Gastrocnemius medialis (tissue), 4 donors: ENCODE results near the gene CAMK2N2. TPM values are rescaled to one million over a fixed set of nuclear protein-coding genes. Genes with fewer than 3 reads are reported as not detected.

Experiments used
- ATAC-seq, 2 donors: fragments of 150-250 bp; one replicate each; pipeline ENCODE4 v1.9.1; 2016
- DNase-seq, 2 donors: peaks; one replicate each; pipeline ENCODE4 v3.0.0-alpha.2; 2019
- H3K27ac ChIP-seq, 4 donors: fragments of 200-600 bp; sonication (generic); 1 replicate in 1 of 4; 2 replicates in 3 of 4; pipeline ENCODE4 v1.5.1; 2016 to 2018; ENCODE audit warnings: mild to moderate bottlenecking in 2 of 4, moderate library complexity in 1 of 4
- H3K27me3 ChIP-seq, 3 donors: fragments of 200-600 bp; sonication (generic) in 2 of 3; 1 replicate in 1 of 3; 2 replicates in 2 of 3; pipeline versions ENCODE4 v1.5.1 to v1.6.0; 2016 to 2019; ENCODE audit warnings: mild to moderate bottlenecking in 1 of 3, moderate library complexity in 1 of 3
- H3K36me3 ChIP-seq, 2 donors: fragments of 200-600 bp; sonication (generic) in 1 of 2; one replicate each; pipeline ENCODE4 v1.5.1; 2017 to 2018
- H3K4me1 ChIP-seq, 2 donors: fragments of 200-600 bp; sonication (generic) in 1 of 2; one replicate each; pipeline ENCODE4 v1.5.1; 2016 to 2017; ENCODE audit warnings: mild to moderate bottlenecking in 2 of 2
- H3K4me3 ChIP-seq, 4 donors: fragments of 200-600 bp; sonication (generic) in 3 of 4; 1 replicate in 1 of 4; 2 replicates in 3 of 4; pipeline ENCODE4 v1.5.1; 2016 to 2019; ENCODE audit warnings: mild to moderate bottlenecking in 2 of 4
- H3K9me3 ChIP-seq, 3 donors: fragments of 200-600 bp; sonication (generic) in 2 of 3; 1 replicate in 1 of 3; 2 replicates in 2 of 3; pipeline ENCODE4 v1.5.1; 2016 to 2019
- POLR2A ChIP-seq, 2 donors: fragments of 450-650 bp; IDR thresholded peaks; one replicate each; pipeline ENCODE4 v1.6.1; 2017; ENCODE audit warnings: antibody characterized with exemption in 2 of 2, mild to moderate bottlenecking in 2 of 2, moderate library complexity in 2 of 2
- in situ Hi-C, 4 donors: fragments of 200-750 bp; cut with MboI; loops; one replicate each; pipeline versions ENCODE4 v1.15.0 to v1.8.0; 2017; ENCODE audit warnings: low sequenced_read_pairs in 4 of 4
- intact Hi-C: fragments of 100-400 bp; cut with DNase I; formaldehyde crosslinking; loops from one replicate; pipeline ENCODE4 v1.15.1; 2023; ENCODE audit warnings: low total_unique reads
- total RNA-seq, 4 donors: library from RNA; depleted of rRNA; stranded (reverse); fragments of >200 nt; gene quantifications; one replicate each; pipeline versions ENCODE4 v1.1.0 to v1.2.3, GENCODE V29; 2016
- TF ChIP-seq, protein P1 (sequence below), 5 experiments: fragments of 450-650 bp in 3 of 5; fragments of 200-600 bp in 2 of 5; sonication (generic) in 2 of 5; IDR thresholded peaks in 4 of 5; conservative IDR thresholded peaks in 1 of 5; 1 replicate in 4 of 5; 2 replicates in 1 of 5; pipeline ENCODE4 v1.5.1; 2016 to 2019; ENCODE audit warnings: antibody characterized with exemption in 5 of 5, mild to moderate bottlenecking in 3 of 5, moderate library complexity in 3 of 5

Gene CAMK2N2
- total RNA-seq, 4 donors from 2014 or later: not detected

DNA sequence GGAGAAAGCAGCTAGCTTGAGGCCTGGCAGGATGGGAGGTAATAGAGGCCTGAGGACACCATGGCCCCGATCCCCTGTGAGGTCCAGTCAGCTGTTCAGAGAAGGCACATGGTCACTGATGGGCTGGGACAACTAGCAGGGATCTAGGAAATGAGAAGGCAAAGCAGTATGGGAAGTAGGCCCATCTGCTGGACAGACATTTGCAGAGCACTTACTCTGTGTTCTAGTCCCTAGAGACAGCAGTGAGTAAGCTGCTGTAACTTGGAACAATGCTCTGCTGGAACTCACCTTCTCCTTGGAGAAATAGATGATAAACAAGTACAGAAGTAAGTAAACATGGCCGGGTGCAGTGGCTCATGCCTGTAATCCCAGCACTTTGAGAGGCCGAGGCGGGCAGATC is 21.6 kb upstream of the CAMK2N2 start:
- no peak for ATAC-seq

DNA sequence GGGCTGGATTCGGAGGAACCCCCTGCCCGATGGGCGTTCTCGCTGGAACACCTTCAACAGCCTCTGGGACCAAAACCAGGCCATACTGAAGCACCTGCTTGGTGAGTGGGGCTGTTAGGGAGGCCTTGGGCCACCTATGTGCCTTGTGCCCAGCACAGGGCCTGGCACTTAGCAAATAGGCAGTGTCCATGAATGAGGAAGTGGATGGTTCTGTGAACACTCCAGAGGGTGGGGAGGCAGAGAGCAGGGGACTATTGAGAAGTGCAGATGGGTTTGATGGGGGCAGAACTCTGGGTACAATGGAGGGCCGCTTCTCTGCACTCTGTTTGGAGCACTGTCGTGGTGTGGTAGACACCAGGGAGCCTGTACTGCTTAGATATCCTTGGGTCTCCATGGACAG is 16.0 kb upstream of the CAMK2N2 start:
- DNase-seq (no peak), ATAC-seq (no peak)
- intact Hi-C loops: no loop called here
- no peak overlapping the region for H3K4me3 ChIP-seq
- H3K4me1 ChIP-seq: no peaks in the 10 kb centered on the region
- in situ Hi-C loops: loop anchor here in 1 of 4 donors (25.0 kb wide), 1 partner anchor 390 kb away; the partner anchor contains the start of gene PARL
- TF ChIP-seq, protein P1, sequence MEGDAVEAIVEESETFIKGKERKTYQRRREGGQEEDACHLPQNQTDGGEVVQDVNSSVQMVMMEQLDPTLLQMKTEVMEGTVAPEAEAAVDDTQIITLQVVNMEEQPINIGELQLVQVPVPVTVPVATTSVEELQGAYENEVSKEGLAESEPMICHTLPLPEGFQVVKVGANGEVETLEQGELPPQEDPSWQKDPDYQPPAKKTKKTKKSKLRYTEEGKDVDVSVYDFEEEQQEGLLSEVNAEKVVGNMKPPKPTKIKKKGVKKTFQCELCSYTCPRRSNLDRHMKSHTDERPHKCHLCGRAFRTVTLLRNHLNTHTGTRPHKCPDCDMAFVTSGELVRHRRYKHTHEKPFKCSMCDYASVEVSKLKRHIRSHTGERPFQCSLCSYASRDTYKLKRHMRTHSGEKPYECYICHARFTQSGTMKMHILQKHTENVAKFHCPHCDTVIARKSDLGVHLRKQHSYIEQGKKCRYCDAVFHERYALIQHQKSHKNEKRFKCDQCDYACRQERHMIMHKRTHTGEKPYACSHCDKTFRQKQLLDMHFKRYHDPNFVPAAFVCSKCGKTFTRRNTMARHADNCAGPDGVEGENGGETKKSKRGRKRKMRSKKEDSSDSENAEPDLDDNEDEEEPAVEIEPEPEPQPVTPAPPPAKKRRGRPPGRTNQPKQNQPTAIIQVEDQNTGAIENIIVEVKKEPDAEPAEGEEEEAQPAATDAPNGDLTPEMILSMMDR (IDR thresholded peaks at IDR 0.05 in 4 of 5, conservative IDR thresholded peaks at IDR 0.05 in 1 of 5): no peak
- TF ChIP-seq POLR2A (IDR thresholded peaks at IDR 0.05): no peak
- H3K27ac ChIP-seq: no peak overlapping the region
- H3K9me3 ChIP-seq: no peaks in the 10 kb centered on the region
- peaks cover 20 to 28% (median 24%) of the 10 kb centered on the region in 3 donors for H3K27me3 ChIP-seq
- no peaks in the 10 kb centered on the region for H3K36me3 ChIP-seq

More for the DNA sequence above, 21.6 kb upstream of the CAMK2N2 start:
- DNase-seq: no peak
- in situ Hi-C loops: loop anchor here in 1 of 4 donors (25.0 kb wide), 1 partner anchor 396 kb away; the partner anchor contains the start of gene PARL
- intact Hi-C loops: no loop called here
- TF ChIP-seq POLR2A (IDR thresholded peaks at IDR 0.05): no peak
- TF ChIP-seq, protein P1 (IDR thresholded peaks at IDR 0.05 in 4 of 5, conservative IDR thresholded peaks at IDR 0.05 in 1 of 5): no peak
- Histone ChIP-seq H3K27me3 (no peaks in the 10 kb centered on the region), H3K4me3 (no peak overlapping the region), H3K9me3 (no peaks in the 10 kb centered on the region), H3K4me1 (no peaks in the 10 kb centered on the region), H3K27ac (no peak overlapping the region), H3K36me3 (no peaks in the 10 kb centered on the region)

DNA sequence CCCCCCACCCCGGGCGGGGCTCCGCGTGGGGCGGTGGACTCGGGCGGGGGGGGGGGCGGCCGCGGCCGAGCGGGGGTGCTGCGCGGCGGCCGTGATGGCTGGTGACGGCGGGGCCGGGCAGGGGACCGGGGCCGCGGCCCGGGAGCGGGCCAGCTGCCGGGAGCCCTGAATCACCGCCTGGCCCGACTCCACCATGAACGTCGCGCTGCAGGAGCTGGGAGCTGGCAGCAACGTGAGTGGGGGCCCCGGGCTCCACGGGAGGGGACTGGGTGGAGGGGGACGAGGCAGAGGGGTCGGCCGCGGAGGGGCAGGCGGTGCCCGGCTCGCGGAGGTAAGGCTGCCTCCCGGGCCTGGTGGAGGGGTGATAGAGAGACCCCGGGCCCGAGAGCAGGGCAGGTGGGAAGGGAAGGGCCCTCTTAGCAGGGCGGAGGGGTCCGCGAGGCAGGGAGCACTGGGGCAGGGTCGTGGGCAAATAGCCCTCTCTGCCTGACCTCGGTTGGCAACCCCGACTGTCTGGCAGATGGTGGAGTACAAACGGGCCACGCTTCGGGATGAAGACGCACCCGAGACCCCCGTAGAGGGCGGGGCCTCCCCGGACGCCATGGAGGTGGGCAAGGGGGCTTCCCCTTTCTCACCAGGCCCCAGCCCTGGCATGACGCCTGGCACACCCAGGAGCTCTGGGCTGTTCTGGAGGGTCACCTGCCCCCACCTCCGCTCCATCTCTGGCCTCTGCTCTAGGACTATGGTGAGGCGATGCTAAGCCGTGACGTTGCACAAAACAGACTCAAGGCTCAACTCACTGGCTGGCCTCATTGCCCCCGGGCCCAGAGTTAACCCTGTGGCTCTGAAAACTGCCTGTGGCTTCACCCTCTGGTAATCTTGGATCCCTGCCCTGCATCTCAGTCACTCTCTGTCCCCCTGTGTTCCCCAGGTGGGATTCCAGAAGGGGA is 14.9 kb upstream of the CAMK2N2 start, which contains the start of gene ECE2:
ECE2 (plus strand) TSS at position 62 of the 950 bp plus-strand sequence; CDS start at position 194, 132 bp downstream.
- Histone ChIP-seq H3K36me3 (no peaks in the 10 kb centered on the region), H3K4me1 (no peaks in the 10 kb centered on the region), H3K27me3 (peaks cover 20 to 28% (median 24%) of the 10 kb centered on the region in 3 donors), H3K27ac (no peak within 1 kb of the TSS), H3K9me3 (no peaks in the 10 kb centered on the region), H3K4me3 (no peak within 1 kb of the TSS)
- ATAC-seq: no peak
- in situ Hi-C loops (loop anchor here in 1 of 4 donors (25.0 kb wide), 1 partner anchor 389 kb away; the partner anchor contains the start of gene PARL), intact Hi-C loops (no loop called here)
- DNase-seq: no peak
- TF ChIP-seq, protein P1 (IDR thresholded peaks at IDR 0.05 in 4 of 5, conservative IDR thresholded peaks at IDR 0.05 in 1 of 5): no peak
- no peak for TF ChIP-seq POLR2A (IDR thresholded peaks at IDR 0.05)

DNA sequence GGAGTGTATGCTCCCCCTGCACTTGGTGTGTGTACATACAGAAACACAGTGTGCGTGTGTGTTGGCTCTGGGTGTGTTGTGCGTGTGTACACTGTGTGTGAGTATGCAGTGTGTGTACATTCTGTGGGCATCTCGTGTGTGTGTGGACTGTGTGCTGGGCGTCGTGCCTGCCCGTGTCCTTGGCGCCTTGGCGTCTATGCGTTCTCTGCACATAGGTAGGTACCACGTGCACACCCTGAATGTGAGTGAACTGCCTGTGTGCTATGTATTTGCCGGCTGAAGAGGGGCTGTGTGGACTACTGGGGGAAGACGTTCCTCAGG is 14.0 kb upstream of the CAMK2N2 start:
- TF ChIP-seq POLR2A (IDR thresholded peaks at IDR 0.05): no peak
- TF ChIP-seq, protein P1 (IDR thresholded peaks at IDR 0.05 in 4 of 5, conservative IDR thresholded peaks at IDR 0.05 in 1 of 5): no peak
- peaks cover 20 to 28% (median 24%) of the 10 kb centered on the region in 3 donors for H3K27me3 ChIP-seq
- H3K4me1 ChIP-seq: no peaks in the 10 kb centered on the region
- ATAC-seq (no peak), DNase-seq (no peak)
- no peaks in the 10 kb centered on the region for H3K9me3 ChIP-seq
- no peak overlapping the region for H3K4me3 ChIP-seq
- intact Hi-C loops: no loop called here
- no peak overlapping the region for H3K27ac ChIP-seq
- in situ Hi-C loops: loop anchor here in 1 of 4 donors (25.0 kb wide), 1 partner anchor 388 kb away; the partner anchor contains the start of gene PARL
- no peaks in the 10 kb centered on the region for H3K36me3 ChIP-seq
